Subcutaneous adipose tissue (tissue), 4 donors: Measurements from ENCODE around the gene PLA2G2E. TPM values are rescaled to one million over a fixed set of nuclear protein-coding genes. Genes with fewer than 3 reads are reported as not detected.

Experiments used
- CTCF ChIP-seq: fragments of 450-650 bp; IDR thresholded peaks from one replicate; pipeline ENCODE4 v1.5.1; 2016; ENCODE audit warnings: low read depth, mild to moderate bottlenecking, control low read depth, antibody characterized with exemption, moderate library complexity
- total RNA-seq, 4 donors: library from RNA; depleted of rRNA; stranded (reverse); fragments of >200 nt; gene quantifications; one replicate each; pipeline ENCODE4 v1.1.0, GENCODE V29; 2016

PLA2G2E gene
- total RNA-seq, 4 donors from 2014 or later: not detected

- no peak for TF ChIP-seq CTCF
These were observed 21.8 kb downstream of the PLA2G2E start for GRCh38 chr1:19901653-19902052.

GRCh38 chr1:19894218-19894617, 29.2 kb downstream of the PLA2G2E start:
- TF ChIP-seq CTCF: no peak

GRCh38 chr1:19893687-19894086, 29.7 kb downstream of the PLA2G2E start:
- TF ChIP-seq CTCF: no peak

GRCh38 chr1:19892628-19893168, 30.7 kb downstream of the PLA2G2E start:
- no peak for TF ChIP-seq CTCF

- no peak for TF ChIP-seq CTCF
These were observed 31.3 kb downstream of the PLA2G2E start for GRCh38 chr1:19892129-19892528.

GRCh38 chr1:19889656-19890055, 33.8 kb downstream of the PLA2G2E start:
- TF ChIP-seq CTCF: no peak

GRCh38 chr1:19888112-19888511, 35.3 kb downstream of the PLA2G2E start:
- no peak for TF ChIP-seq CTCF

GRCh38 chr1:19885821-19886220, 37.6 kb downstream of the PLA2G2E start:
- TF ChIP-seq CTCF: no peak
